NCI-H2196 (cell line): ENCODE results near the gene LOXL1.
"Not testable (repeated sequence)": the region's sequence is repeated elsewhere in the genome, so short reads cannot be mapped to it uniquely, and the experiment has no call there.

Experiments
- DNase-seq: peaks from one replicate; lab custom pipeline; 2025; ENCODE audit not compliant: unreplicated experiment; lab: John Stamatoyannopoulos, UW

The LOXL1 gene

DNA sequence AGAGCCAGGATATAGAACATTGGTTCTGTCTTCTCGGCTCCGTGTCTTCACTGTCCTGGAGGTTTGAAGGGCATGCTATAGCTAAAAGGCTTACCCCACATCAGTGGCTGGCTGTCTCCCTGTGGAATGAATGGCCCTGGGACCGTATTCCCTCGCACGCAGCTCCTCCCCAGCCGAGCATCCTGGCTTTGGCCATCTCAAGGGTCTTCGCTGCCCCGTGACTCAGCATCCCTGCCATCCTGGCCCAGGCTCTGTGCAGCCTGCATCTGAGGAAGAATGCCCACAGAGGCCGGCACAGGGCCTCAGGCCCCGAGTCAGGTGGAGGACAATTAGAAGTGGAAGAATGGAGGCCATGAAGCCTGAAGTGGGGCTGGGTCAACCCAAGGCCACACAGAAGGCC is 11.0 kb downstream of the LOXL1 start:
- no peak for DNase-seq

DNA sequence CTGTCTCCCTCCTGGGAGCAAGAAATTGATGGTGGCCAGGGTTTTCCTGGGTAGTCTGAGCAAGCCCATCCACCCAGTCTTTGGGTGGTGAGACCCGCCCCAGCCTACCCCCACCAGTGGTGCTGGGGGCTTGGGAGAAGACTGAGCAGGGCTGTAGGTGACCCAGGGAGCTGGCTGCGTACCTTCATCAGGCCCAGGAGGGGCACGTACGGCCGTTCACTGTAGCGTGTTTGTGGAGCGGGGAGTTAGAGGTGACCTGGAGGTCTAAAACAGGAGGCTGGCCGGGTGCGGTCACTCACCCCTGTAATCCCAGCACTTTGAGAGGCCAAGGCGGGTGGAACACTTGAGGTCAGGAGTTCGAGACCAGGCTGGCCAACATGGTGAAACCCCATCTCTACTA is 11.5 kb downstream of the LOXL1 start:
- DNase-seq: no peak

DNA sequence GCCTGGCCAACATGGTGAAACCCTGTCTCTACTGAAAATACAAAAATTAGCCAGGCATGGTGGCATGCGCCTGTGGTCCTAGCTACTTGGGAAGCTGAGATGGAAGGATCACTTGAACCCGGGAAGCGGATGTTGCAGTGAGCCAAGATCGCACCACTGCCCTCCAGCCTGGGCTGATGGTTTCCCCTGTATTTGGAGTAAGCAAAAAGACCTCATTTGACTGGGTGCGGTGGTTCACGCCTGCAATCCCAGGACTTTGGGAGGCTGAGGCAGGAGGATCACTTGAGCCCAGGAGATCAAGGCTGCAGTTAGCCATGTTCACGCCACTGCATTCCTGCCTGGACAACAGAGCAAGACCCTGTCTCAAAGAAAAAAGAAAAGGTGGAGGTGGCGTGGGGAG is 12.3 kb downstream of the LOXL1 start:
- not testable (repeated sequence) for DNase-seq

DNA sequence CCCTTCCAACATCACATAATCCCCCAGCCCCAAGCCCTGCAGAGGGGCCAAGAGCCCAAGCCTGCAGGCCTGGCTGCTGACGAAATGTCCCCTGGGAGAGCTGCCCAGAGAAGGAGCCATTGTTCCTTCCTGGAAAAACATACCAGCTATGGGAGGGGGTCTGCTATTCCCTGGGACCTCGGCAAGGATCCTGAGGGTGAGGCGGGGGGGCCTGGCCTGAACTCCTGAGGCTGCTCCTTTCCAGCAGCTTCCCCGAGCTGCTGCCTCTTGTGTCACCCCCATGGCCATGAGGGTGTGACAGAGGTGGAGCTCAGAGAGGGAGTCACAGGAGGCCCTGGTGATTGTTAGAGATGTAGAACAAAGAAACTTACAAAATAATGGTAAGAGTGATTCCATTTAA is 12.9 kb downstream of the LOXL1 start:
- DNase-seq: no peak

DNA sequence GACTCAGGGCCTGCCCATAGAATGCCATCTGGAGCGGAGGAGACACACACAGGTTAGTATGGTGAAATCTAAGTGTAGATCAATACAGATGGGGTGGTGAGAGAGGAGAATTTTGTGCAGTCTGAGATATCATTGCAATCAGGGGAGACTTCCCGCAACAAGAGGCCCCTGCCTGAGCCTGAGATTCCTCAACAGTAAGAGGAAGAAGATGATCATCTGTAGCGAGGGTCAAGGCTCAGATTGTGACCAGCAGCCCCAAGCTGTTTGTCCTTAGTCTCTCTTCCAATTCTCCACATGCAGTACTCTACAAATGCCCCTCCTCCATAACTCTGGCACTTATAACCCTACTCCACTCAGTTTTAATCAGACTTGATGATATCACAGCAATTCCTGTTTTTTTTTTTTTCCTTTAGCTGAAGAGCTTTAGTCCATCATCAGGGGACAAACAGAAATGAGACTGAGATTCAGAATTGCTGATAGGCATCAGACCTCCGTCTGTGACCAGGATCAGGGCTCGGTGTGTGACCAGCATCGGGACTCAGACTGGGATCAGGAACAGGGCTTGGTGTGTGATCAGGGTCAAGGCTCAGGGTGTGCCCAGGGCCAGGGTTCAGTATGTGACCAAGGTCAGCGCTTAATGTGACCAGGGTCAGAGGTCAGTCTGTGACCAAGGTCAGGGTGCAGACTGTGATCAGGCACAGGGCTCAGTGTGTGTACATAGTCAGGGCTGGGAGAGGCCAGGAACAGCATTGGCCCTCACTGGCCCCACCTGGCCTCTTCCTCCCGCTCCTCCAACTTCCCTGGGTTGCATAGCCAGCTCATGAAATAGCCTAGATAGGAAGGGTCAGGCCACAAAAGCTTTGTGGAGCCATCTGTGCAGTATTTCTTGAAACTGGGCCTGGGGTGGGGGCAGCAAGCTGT is 14.1 kb downstream of the LOXL1 start:
- no peak for DNase-seq

DNA sequence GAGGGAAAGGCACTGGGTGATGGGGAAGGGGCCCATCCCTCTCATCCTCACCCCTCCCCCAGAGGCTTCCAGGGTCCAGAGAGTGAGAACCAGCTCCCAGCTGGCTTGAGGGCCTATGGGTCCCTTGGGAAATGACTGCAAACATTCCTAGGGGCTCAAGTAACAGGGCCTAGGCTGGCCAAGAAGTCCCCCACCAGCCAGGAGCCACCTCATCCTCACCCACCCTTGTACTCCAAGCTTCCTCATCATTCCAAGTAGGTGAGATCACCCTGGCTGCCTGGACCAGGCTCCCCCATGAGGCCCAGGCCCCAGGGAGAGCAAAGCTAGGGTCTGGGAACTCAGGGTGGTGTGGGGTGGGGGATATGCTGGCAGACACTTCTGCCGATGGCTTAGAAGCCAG is 14.8 kb downstream of the LOXL1 start:
- no peak for DNase-seq

DNA sequence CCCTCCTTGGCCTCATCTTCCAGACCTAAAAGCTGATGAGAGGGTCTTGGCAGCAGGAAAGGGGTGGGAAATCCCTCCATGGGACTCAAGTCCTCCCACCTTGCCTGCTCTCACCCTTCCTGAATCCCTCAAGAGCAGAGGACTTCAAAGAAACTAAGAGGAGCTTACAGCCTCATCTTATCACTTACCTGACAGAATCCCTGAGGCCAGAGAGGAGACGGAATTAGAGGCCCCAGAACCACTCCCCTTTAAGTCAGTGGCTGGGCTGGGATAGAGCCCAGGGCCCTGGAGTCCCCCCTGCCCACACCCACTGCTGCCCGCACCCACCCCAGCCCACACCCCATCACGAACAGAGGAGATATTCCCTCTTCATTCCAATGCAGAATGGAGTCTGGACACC is 15.2 kb downstream of the LOXL1 start:
- DNase-seq: no peak

DNA sequence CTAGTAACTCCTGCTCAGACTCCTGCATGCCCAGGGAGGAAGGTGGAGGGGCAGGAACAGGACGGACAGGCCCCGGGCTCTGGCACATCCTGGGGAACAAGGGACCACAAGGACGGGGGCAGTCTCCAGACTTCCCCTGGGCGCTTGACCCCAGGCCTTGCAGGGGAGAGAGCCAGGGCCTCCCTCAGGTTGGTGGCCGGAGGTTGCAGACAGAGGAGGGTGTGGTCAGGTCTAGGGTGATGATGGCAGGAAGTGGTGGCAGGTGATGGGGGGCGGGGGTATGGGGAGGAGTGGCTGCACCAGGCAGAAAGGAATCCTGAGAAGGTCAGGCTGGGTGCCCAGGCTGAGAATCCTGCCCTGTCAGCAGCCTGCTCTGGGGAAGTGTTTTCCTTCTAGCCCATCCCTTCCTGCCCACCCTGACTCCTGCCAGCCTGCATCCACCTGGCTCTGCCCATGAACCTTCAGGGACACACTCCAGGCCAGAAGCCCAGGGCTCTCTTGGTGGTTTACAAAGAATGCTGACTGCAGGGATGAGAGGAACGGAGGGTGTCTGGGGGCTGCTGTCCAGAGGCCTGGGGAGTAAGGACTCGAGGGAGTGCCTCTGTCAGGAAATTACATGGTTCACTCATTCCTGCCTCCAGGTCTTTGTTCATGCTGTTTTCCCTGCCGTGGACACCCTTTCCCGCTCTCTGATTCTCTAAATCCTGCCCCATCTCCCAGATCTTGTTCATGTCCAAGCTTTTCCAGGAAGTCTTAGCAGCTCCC is 15.8 kb downstream of the LOXL1 start:
- DNase-seq: no peak

DNA sequence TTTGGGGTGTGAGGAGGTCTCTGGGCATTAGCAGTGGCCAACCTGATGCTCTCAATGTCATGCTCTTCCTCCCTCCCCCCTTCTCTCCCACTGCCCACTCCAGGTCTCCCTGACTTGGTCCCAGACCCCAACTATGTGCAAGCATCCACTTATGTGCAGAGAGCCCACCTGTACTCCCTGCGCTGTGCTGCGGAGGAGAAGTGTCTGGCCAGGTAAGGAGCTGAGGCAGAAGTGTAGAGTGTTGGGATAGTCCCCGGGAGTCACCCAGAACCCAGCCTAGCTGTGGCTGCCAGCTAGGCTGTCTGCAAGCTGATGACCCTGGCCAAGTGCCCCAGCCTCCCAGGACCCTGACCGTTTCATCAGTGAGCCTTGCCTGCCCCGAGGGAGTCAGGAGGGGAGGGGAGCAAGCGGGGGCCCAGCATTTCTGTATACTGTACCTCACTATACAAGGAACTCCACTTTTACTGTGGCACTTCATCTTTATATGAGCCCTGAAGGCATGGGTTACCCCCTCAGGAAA is 16.5 kb downstream of the LOXL1 start:
- DNase-seq: no peak

DNA sequence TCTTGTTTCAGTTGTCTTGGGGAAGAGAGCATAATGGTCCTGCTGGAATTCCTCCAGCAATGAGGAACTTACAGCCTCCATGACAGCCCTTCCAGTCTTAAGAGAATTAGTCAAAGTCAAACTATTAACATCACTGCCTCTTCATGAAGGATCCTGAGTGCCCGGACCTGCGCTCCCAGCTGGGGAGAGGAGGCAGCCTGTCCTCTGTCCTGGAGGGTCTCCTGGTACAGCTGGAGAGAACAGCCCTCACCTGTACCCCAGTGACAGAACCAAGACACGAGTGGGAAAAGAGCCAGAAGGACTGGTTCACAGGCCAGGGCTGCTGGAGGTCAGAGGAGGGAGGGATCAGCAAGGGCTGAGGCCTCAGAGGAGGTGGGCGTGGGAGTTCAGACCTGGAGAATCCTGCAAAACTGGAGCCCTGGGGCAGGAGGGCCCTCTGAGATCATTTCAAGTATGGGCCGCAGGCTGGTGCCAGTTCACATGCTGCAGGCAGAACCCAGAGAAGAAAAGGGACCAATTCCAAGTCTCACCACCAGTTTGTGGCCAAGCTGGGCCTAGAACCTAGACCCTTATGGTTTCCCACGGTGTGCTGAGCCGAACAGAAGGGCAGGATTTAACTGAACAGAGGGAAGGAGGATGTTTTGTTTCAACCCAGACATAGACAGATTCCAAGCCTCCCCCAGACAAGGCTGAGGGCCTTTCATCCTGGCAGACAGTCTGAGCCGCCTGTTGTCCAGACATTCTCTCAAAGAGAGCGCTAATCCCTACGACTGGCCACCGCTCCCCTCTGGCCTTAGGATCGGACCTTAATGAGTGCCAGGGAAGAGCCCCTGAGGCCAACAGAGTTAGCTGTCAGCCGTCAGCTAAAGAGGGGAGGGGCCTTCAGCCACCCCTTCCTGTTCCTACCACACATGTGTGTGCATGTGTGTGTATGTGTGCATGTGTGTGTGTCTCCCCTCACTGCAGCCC is 18.2 kb downstream of the LOXL1 start:
- no peak for DNase-seq

DNA sequence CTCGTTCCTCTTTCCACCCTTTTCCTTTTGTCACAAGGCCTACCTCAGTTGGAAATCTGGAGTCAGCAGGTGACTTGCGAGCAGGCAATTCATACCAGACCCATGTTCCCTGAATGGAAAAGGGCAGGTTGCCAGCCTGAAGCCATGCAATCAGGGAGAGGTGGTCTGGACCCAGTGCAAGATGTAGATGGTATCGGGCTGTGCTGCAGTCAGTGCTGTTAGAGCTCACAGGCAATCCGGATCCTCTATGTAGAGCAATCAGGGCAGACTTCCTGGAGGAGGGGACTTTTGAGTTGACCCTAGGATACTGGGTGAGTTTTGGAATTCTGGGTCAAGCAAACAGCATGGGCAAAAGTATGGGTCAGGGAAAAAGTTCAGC is 18.9 kb downstream of the LOXL1 start:
- DNase-seq: no peak

DNA sequence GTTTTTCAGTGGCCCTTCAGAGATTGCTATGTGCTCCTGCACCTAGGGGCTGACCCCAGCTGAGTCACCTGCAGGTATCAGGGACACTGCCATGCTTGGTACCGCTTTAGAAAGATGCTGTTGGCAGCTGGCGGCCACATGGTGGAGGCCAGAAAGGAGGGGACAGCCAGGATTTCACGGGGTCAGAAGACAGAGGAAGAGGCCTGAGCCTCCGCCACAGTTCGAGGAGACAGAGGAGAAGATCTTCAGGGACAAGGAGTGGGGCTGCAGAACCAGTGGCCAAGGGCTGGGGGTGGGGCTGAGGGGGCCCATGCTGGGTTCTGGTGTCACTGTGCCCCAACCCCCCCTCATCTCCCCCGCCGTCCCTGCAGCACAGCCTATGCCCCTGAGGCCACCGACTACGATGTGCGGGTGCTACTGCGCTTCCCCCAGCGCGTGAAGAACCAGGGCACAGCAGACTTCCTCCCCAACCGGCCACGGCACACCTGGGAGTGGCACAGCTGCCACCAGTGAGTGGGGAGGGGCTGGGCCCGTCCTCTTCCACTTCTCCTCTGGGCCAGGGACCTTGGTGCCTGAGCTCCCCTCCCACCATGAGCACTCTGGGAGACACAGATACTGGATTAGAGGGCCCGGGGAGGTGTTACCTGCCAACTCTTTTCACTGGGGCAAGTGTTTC is 19.9 kb downstream of the LOXL1 start:
- no peak for DNase-seq

DNA sequence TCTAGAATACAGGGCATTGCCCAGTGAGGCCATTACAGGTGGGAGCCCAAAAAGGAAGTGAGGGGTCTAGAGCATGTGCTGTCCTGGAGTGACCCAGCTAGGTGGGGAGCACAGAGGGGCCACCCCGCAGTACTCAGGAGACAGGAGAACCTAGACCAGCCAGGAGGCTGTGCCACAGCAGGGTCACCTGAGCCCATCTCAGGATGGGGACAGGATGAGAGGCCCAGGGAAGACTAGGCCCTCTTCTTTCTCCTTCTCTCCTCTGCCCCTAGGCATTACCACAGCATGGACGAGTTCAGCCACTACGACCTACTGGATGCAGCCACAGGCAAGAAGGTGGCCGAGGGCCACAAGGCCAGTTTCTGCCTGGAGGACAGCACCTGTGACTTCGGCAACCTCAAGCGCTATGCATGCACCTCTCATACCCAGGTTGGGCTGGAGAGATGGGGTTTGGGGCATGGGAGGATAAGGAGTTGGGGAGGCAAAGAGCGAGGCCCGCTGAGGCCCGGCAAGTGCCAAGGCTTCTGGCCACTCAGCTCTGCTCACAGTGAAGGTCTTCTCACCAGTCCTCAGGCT is 20.6 kb downstream of the LOXL1 start:
- DNase-seq: no peak

DNA sequence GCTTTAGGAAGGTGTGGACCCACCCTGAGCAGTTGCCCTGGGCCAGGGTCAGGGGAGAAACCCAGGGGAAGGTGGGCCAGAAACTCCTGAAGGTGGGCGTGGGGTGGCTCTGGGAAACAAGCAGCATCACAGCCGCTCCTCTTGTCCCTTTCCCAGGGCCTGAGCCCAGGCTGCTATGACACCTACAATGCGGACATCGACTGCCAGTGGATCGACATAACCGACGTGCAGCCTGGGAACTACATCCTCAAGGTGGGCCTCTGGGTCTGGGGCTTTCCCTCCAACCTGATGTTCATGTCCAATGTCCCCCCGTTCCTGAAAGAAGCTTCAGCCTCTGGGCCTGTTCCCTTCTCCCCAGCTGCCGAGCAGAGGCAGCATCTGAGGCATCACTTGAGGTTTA is 21.4 kb downstream of the LOXL1 start:
- DNase-seq: no peak

DNA sequence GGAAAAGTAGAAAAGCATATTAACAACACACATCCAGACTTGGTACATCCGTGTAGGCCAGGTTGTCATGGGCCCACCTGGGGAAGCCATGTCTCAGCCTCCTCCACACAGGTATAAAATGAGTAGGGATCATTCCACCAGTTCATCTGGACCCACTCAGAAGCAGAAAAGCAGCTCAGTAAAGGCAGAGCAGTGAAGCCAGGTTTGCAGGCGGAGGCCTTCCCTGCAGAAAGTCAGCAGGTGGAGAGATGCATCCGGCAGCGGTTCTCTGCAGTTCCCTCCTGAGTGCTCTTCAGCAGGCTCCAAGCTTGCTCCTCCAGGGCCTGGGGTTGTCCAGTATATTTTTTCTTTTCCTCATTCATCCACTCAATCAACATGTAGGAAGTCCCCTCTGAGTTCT is 22.1 kb downstream of the LOXL1 start:
- no peak for DNase-seq

DNA sequence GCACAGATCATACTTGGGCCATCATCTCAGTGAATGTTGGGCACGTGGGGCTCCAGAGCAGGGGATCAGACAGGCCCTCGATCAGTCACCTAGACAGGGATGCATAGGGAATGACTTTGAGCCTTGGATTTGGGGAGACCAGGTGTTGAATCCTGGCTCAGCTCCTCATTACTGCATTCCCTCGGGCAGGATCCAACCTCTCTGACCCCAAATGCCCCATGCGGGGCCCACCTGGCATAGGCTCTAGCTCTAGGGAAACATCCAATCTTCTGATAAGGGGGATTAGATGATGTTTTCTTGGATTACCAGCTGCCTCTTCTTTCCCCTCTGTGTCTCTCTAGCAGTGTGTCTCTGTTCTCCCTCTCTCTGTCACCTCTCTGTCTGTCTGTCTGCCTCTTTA is 22.7 kb downstream of the LOXL1 start:
- no peak for DNase-seq

DNA sequence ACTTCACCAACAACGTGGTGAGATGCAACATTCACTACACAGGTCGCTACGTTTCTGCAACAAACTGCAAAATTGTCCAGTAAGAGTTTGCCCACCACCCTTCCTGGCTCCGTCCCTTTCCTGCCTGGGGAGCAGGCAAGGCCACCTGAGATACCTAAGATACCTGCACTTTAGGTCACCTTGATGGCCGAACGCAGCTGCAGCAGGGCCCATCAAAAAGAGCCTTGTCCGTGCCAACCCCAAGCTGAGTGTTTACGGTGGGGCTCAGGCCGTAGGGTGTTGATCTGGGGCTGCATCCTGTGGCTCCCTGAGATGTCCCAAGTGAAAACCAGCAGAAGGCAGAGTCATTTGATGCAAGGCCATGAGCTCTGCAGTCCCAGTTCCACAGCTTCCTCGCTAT is 23.2 kb downstream of the LOXL1 start:
- DNase-seq: no peak

DNA sequence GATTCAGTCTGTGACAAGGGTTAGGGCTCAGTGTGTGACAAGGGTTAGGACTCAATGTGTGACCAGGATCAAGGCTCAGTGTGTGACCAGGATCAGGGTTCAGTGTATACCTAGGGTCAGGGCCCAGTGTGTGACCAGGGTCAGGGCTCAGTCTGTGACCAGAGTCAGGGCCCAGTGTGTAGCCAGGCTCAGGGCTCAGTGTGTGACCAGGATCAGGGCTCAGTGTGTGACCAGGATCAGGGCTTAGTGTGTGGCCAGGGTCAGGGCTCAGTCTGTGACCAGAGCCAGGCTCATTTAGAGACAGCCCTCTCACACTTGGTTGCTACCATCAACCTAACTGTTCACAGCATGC is 24.2 kb downstream of the LOXL1 start:
- no peak for DNase-seq

DNA sequence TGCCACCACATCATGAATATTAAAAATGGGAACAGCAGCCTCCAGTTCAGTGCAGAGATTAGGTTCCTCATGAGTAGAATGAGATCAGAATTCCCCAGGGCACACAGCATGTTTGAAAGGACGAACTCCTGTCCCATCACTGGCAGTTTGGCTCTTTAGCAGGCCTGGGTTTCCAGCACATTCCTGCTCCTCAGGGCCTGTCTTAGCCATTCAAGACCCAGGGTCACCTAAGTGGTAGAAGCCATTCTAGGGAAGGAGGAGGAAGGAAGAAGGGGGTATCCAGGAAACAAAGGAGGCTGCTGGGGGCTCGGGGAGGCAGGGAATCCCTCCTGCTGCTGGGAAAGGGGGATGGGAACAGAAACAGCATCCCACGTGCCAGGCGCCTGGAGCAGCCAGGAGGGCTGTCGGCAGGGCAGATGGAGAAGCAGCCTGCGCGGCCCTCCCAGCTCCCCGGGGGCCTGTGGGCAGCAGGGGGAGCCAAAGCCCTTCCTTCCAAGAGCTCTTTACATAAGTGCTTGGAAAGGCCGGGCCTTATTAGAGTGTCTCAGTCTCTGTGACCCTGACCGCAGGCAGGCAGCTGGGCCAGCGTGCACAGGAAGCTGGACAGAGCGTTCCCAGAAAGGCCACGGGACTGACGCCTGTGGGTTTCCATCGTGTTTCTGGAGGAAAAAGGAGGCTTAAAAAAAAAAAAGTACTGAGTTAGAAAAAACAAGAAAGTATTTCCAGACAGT is 24.7 kb downstream of the LOXL1 start:
- DNase-seq: peak; percentile 15

DNA sequence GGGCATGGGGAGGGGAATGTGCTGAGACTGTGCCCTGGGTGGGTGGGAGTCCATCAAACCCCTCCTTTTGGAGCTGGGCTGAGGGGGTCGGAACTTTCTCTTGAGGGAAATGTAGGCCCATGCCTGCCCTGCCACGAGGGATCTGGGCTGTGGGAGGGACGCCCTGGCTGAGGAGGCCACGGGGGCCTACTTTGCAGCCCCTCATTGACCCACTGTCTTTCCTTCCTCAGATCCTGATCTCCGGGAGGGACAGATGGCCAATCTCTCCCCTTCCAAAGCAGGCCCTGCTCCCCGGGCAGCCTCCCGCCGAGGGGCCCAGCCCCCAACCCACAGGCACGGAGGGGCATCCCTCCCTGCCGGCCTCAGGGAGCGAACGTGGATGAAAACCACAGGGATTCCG is 25.3 kb downstream of the LOXL1 start:
- DNase-seq: no peak
